ENCODE measurements around the gene BCKDHB. TPM values are rescaled to one million over a fixed set of nuclear protein-coding genes. Genes with fewer than 3 reads are reported as not detected.

Gene BCKDHB
- total RNA-seq, 1 donor from 2014 or later = 16.6 TPM

GRCh38 chr6:80134065-80134464, 27.6 kb downstream of the BCKDHB start:
- DNase-seq (no peak), ATAC-seq (ENCODE audit: low read depth) (no peak)
- H3K4me3 Mint-ChIP-seq = no peak overlapping the region
- H3K36me3 Mint-ChIP-seq (ENCODE audit: low read depth) = peaks cover 51% of the 10 kb centered on the region
- no peaks in the 10 kb centered on the region for H3K27me3 Mint-ChIP-seq
- CTCF ChIA-PET = no interaction called here
- intact Hi-C loops (cut with micrococcal nuclease) = no loop called here
- POLR2A ChIA-PET = no interaction called here
- TF ChIP-seq CTCF (IDR thresholded peaks at IDR 0.05) = no peak
- H3K4me1 Mint-ChIP-seq = no peaks in the 10 kb centered on the region
- no peak overlapping the region for H3K27ac Mint-ChIP-seq
- H3K9me3 Mint-ChIP-seq = peaks cover 2% of the 10 kb centered on the region

- Mint-ChIP-seq H3K27me3 (no peaks in the 10 kb centered on the region), H3K4me1 (no peaks in the 10 kb centered on the region), H3K9me3 (peaks cover 2% of the 10 kb centered on the region), H3K27ac (no peak overlapping the region), H3K4me3 (no peak overlapping the region), H3K36me3 (ENCODE audit: low read depth) (peaks cover 16% of the 10 kb centered on the region)
- ChIA-PET POLR2A (no interaction called here), CTCF (no interaction called here)
- DNase-seq (no peak), ATAC-seq (ENCODE audit: low read depth) (no peak)
- TF ChIP-seq CTCF (IDR thresholded peaks at IDR 0.05) = no peak
- intact Hi-C loops (cut with micrococcal nuclease) = no loop called here
These were observed 36.1 kb downstream of the BCKDHB start for GRCh38 chr6:80142586-80142985.

GRCh38 chr6:80143419-80143937, 37.0 kb downstream of the BCKDHB start:
- DNase-seq = no peak
- Mint-ChIP-seq H3K27me3 (no peaks in the 10 kb centered on the region), H3K36me3 (ENCODE audit: low read depth) (peaks cover 22% of the 10 kb centered on the region), H3K4me1 (no peaks in the 10 kb centered on the region), H3K9me3 (no peaks in the 10 kb centered on the region), H3K4me3 (no peak overlapping the region), H3K27ac (no peak overlapping the region)
- no peak for ATAC-seq (ENCODE audit: low read depth)
- no peak for TF ChIP-seq CTCF (IDR thresholded peaks at IDR 0.05)
- CTCF ChIA-PET = no interaction called here
- POLR2A ChIA-PET = no interaction called here
- intact Hi-C loops (cut with micrococcal nuclease) = no loop called here

GRCh38 chr6:80144753-80145315, 38.4 kb downstream of the BCKDHB start:
- ChIA-PET POLR2A (no interaction called here), CTCF (no interaction called here)
- Mint-ChIP-seq H3K36me3 (ENCODE audit: low read depth) (peaks cover 25% of the 10 kb centered on the region), H3K9me3 (no peaks in the 10 kb centered on the region), H3K27me3 (no peaks in the 10 kb centered on the region), H3K4me3 (no peak overlapping the region), H3K4me1 (no peaks in the 10 kb centered on the region), H3K27ac (no peak overlapping the region)
- intact Hi-C loops (cut with micrococcal nuclease) = no loop called here
- ATAC-seq (ENCODE audit: low read depth) = no peak
- no peak for TF ChIP-seq CTCF (IDR thresholded peaks at IDR 0.05)
- DNase-seq = no peak

GRCh38 chr6:80145509-80145908, 39.0 kb downstream of the BCKDHB start:
- Mint-ChIP-seq H3K9me3 (no peaks in the 10 kb centered on the region), H3K4me3 (no peak overlapping the region), H3K27ac (no peak overlapping the region), H3K36me3 (ENCODE audit: low read depth) (peaks cover 27% of the 10 kb centered on the region), H3K4me1 (no peaks in the 10 kb centered on the region), H3K27me3 (no peaks in the 10 kb centered on the region)
- TF ChIP-seq CTCF (IDR thresholded peaks at IDR 0.05) = no peak
- CTCF ChIA-PET = no interaction called here
- POLR2A ChIA-PET = no interaction called here
- intact Hi-C loops (cut with micrococcal nuclease) = no loop called here
- DNase-seq (no peak), ATAC-seq (ENCODE audit: low read depth) (no peak)
